Esophagus muscularis mucosa (tissue), 4 donors: ENCODE measurements around the gene TP53INP2. TPM values are rescaled to one million over a fixed set of nuclear protein-coding genes. Genes with fewer than 3 reads are reported as not detected.
"Not testable (repeated sequence)": the region's sequence is repeated elsewhere in the genome, so short reads cannot be mapped to it uniquely, and the experiment has no call there.

Source experiments
- DNase-seq: peaks from one replicate; pipeline ENCODE4 v3.0.0-alpha.2; 2017; ENCODE audit errors: extremely low spot score
- H3K27ac ChIP-seq, 4 donors: fragments of 200-600 bp; sonication (generic); replicated peaks in 1 of 4; 1 replicate in 3 of 4; 2 replicates in 1 of 4; pipeline ENCODE4 v1.5.1; 2016 to 2019; ENCODE audit warnings: mild to moderate bottlenecking in 1 of 4
- H3K27me3 ChIP-seq, 4 donors: fragments of 200-600 bp; sonication (generic); one replicate each; pipeline versions ENCODE4 v1.5.1 to v1.6.0; 2016 to 2019
- H3K36me3 ChIP-seq, 4 donors: fragments of 200-600 bp; sonication (generic); one replicate each; pipeline ENCODE4 v1.5.1; 2016 to 2019
- H3K4me1 ChIP-seq, 4 donors: fragments of 200-600 bp; sonication (generic); one replicate each; pipeline ENCODE4 v1.5.1; 2016 to 2019
- H3K4me3 ChIP-seq, 4 donors: fragments of 200-600 bp; sonication (generic); 1 replicate in 2 of 4; 2 replicates in 2 of 4; pipeline ENCODE4 v1.5.1; 2016 to 2019; ENCODE audit warnings: mild to moderate bottlenecking in 4 of 4, moderate library complexity in 1 of 4
- H3K9me3 ChIP-seq, 4 donors: fragments of 200-600 bp; sonication (generic); 1 replicate in 3 of 4; 2 replicates in 1 of 4; pipeline ENCODE4 v1.5.1; 2016 to 2019
- CTCF ChIP-seq, 3 experiments: fragments of 200-600 bp in 2 of 3; fragments of 450-650 bp in 1 of 3; sonication (generic) in 2 of 3; IDR thresholded peaks; one replicate each; pipeline ENCODE4 v1.5.1; 2017 to 2019; ENCODE audit warnings: antibody characterized with exemption in 3 of 3, mild to moderate bottlenecking in 2 of 3, moderate library complexity in 1 of 3
- EP300 ChIP-seq: sonication (generic); formaldehyde crosslinking; IDR thresholded peaks from one replicate; pipeline ENCODE4 v1.6.1; 2017; ENCODE audit warnings: antibody characterized with exemption
- POLR2A ChIP-seq: fragments of 450-650 bp; IDR thresholded peaks from one replicate; pipeline ENCODE4 v1.6.1; 2017; ENCODE audit warnings: antibody characterized with exemption, moderate library complexity, mild to moderate bottlenecking, low read depth
- POLR2AphosphoS5 ChIP-seq, 2 donors: sonication (generic); formaldehyde crosslinking; IDR thresholded peaks; one replicate each; pipeline ENCODE4 v1.6.1; 2017; ENCODE audit warnings: antibody characterized with exemption in 2 of 2
- whole genome bisulfite sequencing: methylation state at CpG from one replicate; pipeline ENCODE4 v1.1.5; 2018; 5-methylcytosine and 5-hydroxymethylcytosine counted together
- intact Hi-C: fragments of 100-400 bp; cut with DNase I; formaldehyde crosslinking; loops from one replicate; pipeline ENCODE4 v1.15.1; 2023
- total RNA-seq, 4 donors: library from RNA; depleted of rRNA; stranded (reverse); fragments of >200 nt; gene quantifications; one replicate each; pipeline versions ENCODE4 v1.1.0 to v1.2.1, GENCODE V29; 2016

The TP53INP2 gene, protein sequence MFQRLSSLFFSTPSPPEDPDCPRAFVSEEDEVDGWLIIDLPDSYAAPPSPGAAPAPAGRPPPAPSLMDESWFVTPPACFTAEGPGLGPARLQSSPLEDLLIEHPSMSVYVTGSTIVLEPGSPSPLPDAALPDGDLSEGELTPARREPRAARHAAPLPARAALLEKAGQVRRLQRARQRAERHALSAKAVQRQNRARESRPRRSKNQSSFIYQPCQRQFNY
- total RNA-seq: 10 to 100 TPM; 37.1 to 73.1 (median 62.5) TPM

DNA sequence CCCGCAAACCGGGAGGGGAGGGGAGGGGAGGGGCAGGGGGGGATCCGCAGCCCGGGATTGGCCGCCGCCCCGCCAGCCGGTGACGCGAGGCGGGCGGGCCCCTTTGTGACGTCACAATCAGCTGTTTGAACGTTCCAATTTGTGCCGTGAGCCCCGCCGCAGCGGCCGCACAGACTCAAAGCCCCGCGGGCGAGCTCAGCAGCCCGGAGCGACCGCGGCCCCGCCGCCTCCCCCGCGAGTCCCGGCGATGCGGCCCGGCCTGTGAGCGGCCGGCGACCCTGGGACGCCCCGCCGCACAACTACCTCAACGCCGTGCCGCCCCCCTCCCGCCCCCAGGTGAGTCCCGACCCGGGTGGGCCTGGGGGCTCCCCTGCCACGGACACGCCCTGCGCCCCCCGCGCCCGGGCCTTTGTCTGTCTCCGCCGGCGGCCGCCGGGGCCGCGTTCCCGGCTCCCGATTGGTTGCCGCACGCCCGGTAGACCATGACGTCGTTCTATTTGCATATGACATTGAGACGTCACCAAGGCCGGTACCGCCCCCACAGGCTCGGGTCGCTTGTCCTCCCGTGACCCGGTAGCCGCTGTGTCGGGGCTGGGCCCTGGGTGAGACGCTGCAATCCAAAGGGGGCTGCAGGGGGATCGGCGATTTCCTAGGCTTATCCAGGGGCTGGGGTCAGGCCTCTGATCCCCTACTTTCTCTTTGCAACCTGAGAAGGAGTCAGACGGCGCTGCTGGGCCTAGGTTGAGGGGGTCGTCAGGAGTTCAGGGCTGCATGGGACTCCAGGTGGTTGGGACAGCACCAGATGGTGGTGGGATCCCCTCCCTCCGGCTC lies at the start of gene TP53INP2:
TP53INP2 (plus strand) TSS at position 168 of the 831 bp plus-strand sequence. CDS start 4,396 bp downstream, outside the sequence.
- intact Hi-C loops: loop anchor here (5.0 to 10.0 kb wide), 3 partner anchors 127 to 400 kb away; partner anchors contain the start of gene AHCY
- Histone ChIP-seq H3K36me3 (no peaks in the 10 kb centered on the region), H3K9me3 (no peaks in the 10 kb centered on the region), H3K4me3 (peak within 1 kb of the TSS; percentile 69 to 97 (median 90)), H3K27ac (peak within 1 kb of the TSS; percentile 98 to 100 (median 100)), H3K4me1 (peaks cover 37 to 54% (median 48%) of the 10 kb centered on the region in 4 donors), H3K27me3 (no peaks in the 10 kb centered on the region)
- 0% methylated on average over 6 of the region's 82 CpGs for WGBS
- TF ChIP-seq POLR2AphosphoS5 (IDR thresholded peaks at IDR 0.05) (peak; percentile 71 to 93), CTCF (IDR thresholded peaks at IDR 0.05) (peak in 1 of 3 experiments; percentile 11), EP300 (peak; percentile 10), POLR2A (peak; percentile 57)
- peak; percentile 99 for DNase-seq

DNA sequence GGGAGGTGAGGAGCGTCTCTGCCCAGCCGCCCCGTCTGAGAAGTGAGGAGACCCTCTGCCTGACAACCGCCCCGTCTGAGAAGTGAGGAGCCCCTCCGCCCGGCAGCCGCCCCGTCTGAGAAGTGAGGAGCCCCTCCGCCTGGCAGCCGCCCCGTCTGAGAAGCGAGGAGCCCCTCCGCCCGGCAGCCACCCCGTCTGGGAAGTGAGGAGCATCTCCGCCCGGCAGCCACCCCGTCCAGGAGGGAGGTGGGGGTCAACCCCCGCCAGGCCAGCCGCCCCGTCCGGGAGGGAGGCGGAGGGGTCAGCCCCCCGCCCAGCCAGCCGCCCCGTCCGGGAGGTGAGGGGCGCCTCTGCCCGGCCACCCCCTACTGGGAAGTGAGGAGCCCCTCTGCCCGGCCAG lies 45.5 kb upstream of the TP53INP2 start:
- H3K9me3 ChIP-seq, H3K4me3 ChIP-seq, intact Hi-C loops, H3K27me3 ChIP-seq, H3K4me1 ChIP-seq, DNase-seq, H3K27ac ChIP-seq: not testable (repeated sequence)
- 92% methylated on average over 5 of the region's 31 CpGs for WGBS
- peaks cover 0 to 21% (median 9%) of the 10 kb centered on the region in 4 donors for H3K36me3 ChIP-seq

DNA sequence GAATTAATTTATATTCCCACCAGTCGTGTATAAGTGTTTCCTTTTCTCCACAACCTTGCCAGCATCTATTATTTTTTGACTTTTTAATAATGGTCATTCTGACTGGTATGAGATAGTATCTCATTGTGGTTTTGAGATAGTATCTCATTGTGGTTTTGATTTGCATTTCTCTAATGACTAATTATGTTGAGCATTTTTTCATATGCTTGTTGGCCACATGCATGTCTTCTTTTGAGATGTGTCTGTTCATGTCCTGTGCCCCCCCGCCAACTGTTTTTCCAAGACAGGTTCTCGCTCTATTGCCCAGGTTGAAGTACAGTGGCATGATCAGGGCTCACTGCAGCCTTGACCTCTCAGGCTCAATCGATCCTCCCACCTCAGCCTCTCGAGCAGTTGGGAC lies 42.3 kb upstream of the TP53INP2 start:
- H3K27ac ChIP-seq, H3K36me3 ChIP-seq, DNase-seq, H3K4me3 ChIP-seq, H3K4me1 ChIP-seq, intact Hi-C loops, H3K27me3 ChIP-seq, H3K9me3 ChIP-seq: not testable (repeated sequence)
- WGBS: 89% methylated on average over 5 of the region's 5 CpGs

- Histone ChIP-seq H3K4me1 (no peaks in the 10 kb centered on the region), H3K27me3 (no peaks in the 10 kb centered on the region), H3K4me3 (no peak overlapping the region), H3K9me3 (no peaks in the 10 kb centered on the region), H3K27ac (no peak overlapping the region), H3K36me3 (peaks cover 0 to 4% (median 0%) of the 10 kb centered on the region in 4 donors)
- no peak for DNase-seq
- TF ChIP-seq CTCF (IDR thresholded peaks at IDR 0.05) (no peak), EP300 (no peak), POLR2AphosphoS5 (IDR thresholded peaks at IDR 0.05) (no peak), POLR2A (no peak)
- intact Hi-C loops: no loop called here
- WGBS: 90% methylated on average over 5 of the region's 5 CpGs
Measured at GRCh38 chr20:34663213-34663943, 40.8 kb upstream of the TP53INP2 start.

- H3K4me3 ChIP-seq, H3K36me3 ChIP-seq, H3K9me3 ChIP-seq, H3K27ac ChIP-seq, H3K27me3 ChIP-seq, DNase-seq, H3K4me1 ChIP-seq, intact Hi-C loops: not testable (repeated sequence)
- 95% methylated on average over 7 of the region's 7 CpGs for WGBS
Measured at GRCh38 chr20:34664751-34665150, 39.4 kb upstream of the TP53INP2 start.

GRCh38 chr20:34669094-34669493 lies 35.0 kb upstream of the TP53INP2 start:
- H3K4me3 ChIP-seq: no peak overlapping the region
- intact Hi-C loops: no loop called here
- no peak for DNase-seq
- H3K36me3 ChIP-seq: no peaks in the 10 kb centered on the region
- TF ChIP-seq CTCF (IDR thresholded peaks at IDR 0.05): no peak
- TF ChIP-seq POLR2A: no peak
- TF ChIP-seq POLR2AphosphoS5 (IDR thresholded peaks at IDR 0.05): no peak
- no peak for TF ChIP-seq EP300
- 100% methylated on average over 1 of the region's 1 CpG for WGBS
- H3K27me3 ChIP-seq: no peaks in the 10 kb centered on the region
- no peaks in the 10 kb centered on the region for H3K9me3 ChIP-seq
- H3K27ac ChIP-seq: no peak overlapping the region
- H3K4me1 ChIP-seq: no peaks in the 10 kb centered on the region
